GM12878 (cell line): ENCODE data around the gene BRF1. TPM values are rescaled to one million over a fixed set of nuclear protein-coding genes. Genes with fewer than 3 reads are reported as not detected.

Experiments used
- ATAC-seq: fragments of 200-7000 bp; cut with Tn5 transposase; 3 replicates; pipeline ENCODE4 v1.9.1; 2020; ENCODE audit warnings: mild to moderate bottlenecking, moderate library complexity
- BruUV-seq: library from RNA; stranded (reverse); fragments of 400-500 nt; replicated peaks from 2 replicates; lab custom pipeline; 2021; lab: Mats Ljungman, UMichigan
- CTCF ChIA-PET: fragments of 300-600 bp; sonication (Branson Sonifier 250); formaldehyde crosslinking; extraction: SDS; loops from one replicate; lab custom pipeline; 2021; ENCODE audit warnings: inconsistent platforms; lab: Yijun Ruan, JAX
- POLR2A ChIA-PET: fragments of 350-600 bp; formaldehyde crosslinking; extraction: SDS; loops from one replicate; lab custom pipeline; 2021; ENCODE audit warnings: inconsistent platforms; lab: Charles Lee
- RAD21 ChIA-PET: fragments of 300-600 bp; sonication (Branson Sonifier 250); formaldehyde crosslinking; loops from one replicate; lab custom pipeline; 2023; ENCODE audit warnings: antibody characterized with exemption; ENCODE audit not compliant: unreplicated experiment; lab: Charles Lee
- SMC1A ChIA-PET: fragments of 300-600 bp; sonication (Branson Sonifier 250); formaldehyde crosslinking; loops from one replicate; lab custom pipeline; 2023; ENCODE audit not compliant: unreplicated experiment, uncharacterized antibody; lab: Charles Lee
- DNase-seq: peaks from one replicate; pipeline ENCODE4 v3.0.0-alpha.2; 2011; ENCODE audit warnings: low read depth, low spot score
- FAIRE-seq: peaks from 3 replicates; lab custom pipeline; 2011; peaks lifted over from hg19 to GRCh38; lab: Jason Lieb, UNC
- H2AFZ ChIP-seq: 2 replicates; pipeline ENCODE4 v1.6.0; 2011; ENCODE audit warnings: low read depth, low read length, control low read depth; ENCODE audit not compliant: control insufficient read depth
- H3K27ac ChIP-seq: 2 replicates; pipeline ENCODE4 v1.5.1; 2011; ENCODE audit warnings: control low read depth; ENCODE audit not compliant: control insufficient read depth, insufficient read depth
- H3K27me3 ChIP-seq, 2 experiments: replicated peaks in 1 of 2; 2 replicates each; pipeline versions ENCODE4 v1.6.0 to v1.6.1; 2011; ENCODE audit warnings: low read length in 1 of 2; ENCODE audit not compliant: control insufficient read depth in 2 of 2, insufficient read depth in 2 of 2
- H3K36me3 ChIP-seq, 2 experiments: 2 replicates each; pipeline ENCODE4 v1.5.1; 2011; ENCODE audit warnings: low read length in 1 of 2; ENCODE audit not compliant: control insufficient read depth in 2 of 2, insufficient read depth in 2 of 2
- H3K4me1 ChIP-seq: 2 replicates; pipeline ENCODE4 v1.6.1; 2011; ENCODE audit warnings: mild to moderate bottlenecking, low read length, moderate library complexity, mixed read lengths; ENCODE audit not compliant: control insufficient read depth, insufficient read depth
- H3K4me2 ChIP-seq: 2 replicates; pipeline ENCODE4 v1.6.0; 2011; ENCODE audit warnings: control low read depth; ENCODE audit not compliant: control insufficient read depth, insufficient read depth
- H3K4me3 ChIP-seq: fragments of 200-600 bp; sonication (generic); 2 replicates; pipeline ENCODE4 v1.5.1; 2016
- H3K79me2 ChIP-seq: 2 replicates; pipeline ENCODE4 v1.6.0; 2011; ENCODE audit warnings: low read length; ENCODE audit not compliant: control insufficient read depth, insufficient read depth
- H3K9ac ChIP-seq: 2 replicates; pipeline ENCODE4 v1.8.0; 2011; ENCODE audit warnings: low read length, control low read depth, mixed read lengths; ENCODE audit not compliant: control insufficient read depth, insufficient read depth
- H3K9me3 ChIP-seq: replicated peaks from 3 replicates; pipeline ENCODE4 v1.5.1; 2011; ENCODE audit warnings: mild to moderate bottlenecking, low read length; ENCODE audit not compliant: control insufficient read depth, insufficient read depth
- H4K20me1 ChIP-seq: 2 replicates; pipeline ENCODE4 v1.6.0; 2011; ENCODE audit not compliant: control insufficient read depth, insufficient read depth
- CBX3 ChIP-seq: fragments of 200-600 bp; sonication (generic); IDR thresholded peaks from 2 replicates; pipeline ENCODE4 v1.6.1; 2016; ENCODE audit warnings: low read depth, borderline replicate concordance
- HDAC2 ChIP-seq: fragments of 200-600 bp; sonication (generic); IDR thresholded peaks from 2 replicates; pipeline ENCODE4 v1.6.1; 2017
- MTA2 ChIP-seq: fragments of 450-650 bp; IDR thresholded peaks from 2 replicates; pipeline ENCODE4 v1.6.1; 2016; ENCODE audit warnings: low read depth, mild to moderate bottlenecking, moderate library complexity
- NFIC ChIP-seq: IDR thresholded peaks from 2 replicates; pipeline ENCODE4 v1.6.1; 2012; ENCODE audit warnings: low read depth, mild to moderate bottlenecking, inconsistent platforms, low read length, moderate library complexity
- NR2C2 ChIP-seq: IDR thresholded peaks from 2 replicates; pipeline ENCODE4 v1.6.1; 2011; ENCODE audit warnings: borderline replicate concordance, low read depth; ENCODE audit not compliant: control insufficient read depth, insufficient read length
- PKNOX1 ChIP-seq: fragments of 450-650 bp; IDR thresholded peaks from 2 replicates; pipeline ENCODE4 v1.6.1; 2016; ENCODE audit warnings: mild to moderate bottlenecking
- POLR2AphosphoS2 ChIP-seq: IDR thresholded peaks from 2 replicates; pipeline ENCODE4 v1.6.1; 2011; ENCODE audit warnings: low read depth, mild to moderate bottlenecking, low read length, improper control_type of control experiment, moderate library complexity
- POLR2AphosphoS5 ChIP-seq: IDR thresholded peaks from 2 replicates; pipeline ENCODE4 v1.6.1; 2011; ENCODE audit warnings: mild to moderate bottlenecking, low read length, inconsistent platforms
- PRDM15 ChIP-seq: fragments of 450-650 bp; formaldehyde crosslinking; IDR thresholded peaks from 2 replicates; pipeline ENCODE4 v1.4.0; 2020; ENCODE audit warnings: mild to moderate bottlenecking, moderate library complexity
- SMC3 ChIP-seq: IDR thresholded peaks from 2 replicates; pipeline ENCODE4 v1.6.1; 2011; ENCODE audit warnings: low read length, improper control_type of control experiment, borderline replicate concordance
- TCF3 ChIP-seq: IDR thresholded peaks from 2 replicates; pipeline ENCODE4 v1.6.1; 2012; ENCODE audit warnings: low read depth, mild to moderate bottlenecking, low read length, borderline replicate concordance; ENCODE audit not compliant: insufficient read depth
- WGBS: methylation state at CpG from one replicate; pipeline ENCODE4 v1.1.6; 2016; ENCODE audit warnings: low lambda C conversion rate; ENCODE audit not compliant: insufficient replicate concordance, insufficient coverage; ENCODE audit errors: missing lambda C conversion rate; 5-methylcytosine and 5-hydroxymethylcytosine counted together
- in situ Hi-C: fragments of 300-500 bp; cut with MboI; formaldehyde crosslinking; loops from 9 replicates; pipeline ENCODE4 v1.14.3; 2018; ENCODE audit warnings: mixed read lengths
- intact Hi-C: fragments of 100-400 bp; cut with micrococcal nuclease; formaldehyde crosslinking; loops from one replicate; pipeline ENCODE4 v1.14.2; 2022; ENCODE audit not compliant: unreplicated experiment
- polyA plus RNA-seq, 11 experiments: library from polyadenylated mRNA; depleted of rRNA in 4 of 11; unstranded in 6 of 11; stranded (reverse) in 5 of 11; fragments of >200 nt; fragmentation: Nextera tagmentation in 4 of 11; fragmentation: Illumina TruSeq in 1 of 11; extraction: Ambion mirVana in 4 of 11; extraction: Trizol in 1 of 11; gene quantifications; 1 replicate in 1 of 11; 2 replicates in 10 of 11; pipeline versions ENCODE4 v1.2.1 to v1.2.3, GENCODE V29; 2011 to 2016; ENCODE audit warnings: inconsistent platforms in 2 of 11, missing spikeins in 2 of 11, low read depth in 1 of 11
- total RNA-seq, 4 experiments: library from RNA; depleted of rRNA in 3 of 4; stranded (reverse); fragments of >200 nt in 3 of 4; fragmentation: Illumina TruSeq in 1 of 4; extraction: Trizol in 1 of 4; gene quantifications; 2 replicates each; pipeline versions ENCODE4 v1.2.1 to v1.2.3, GENCODE V29; 2013 to 2021

The BRF1 gene
- total and polyA plus RNA-seq, 10 of the 15 experiments (the other 5 are each of a cell fraction or from before 2014, with no cell fraction given) = 0.21 to 33.5 (median 10.7) TPM

GRCh38 chr14:105162669-105162979, 138.2 kb downstream of the BRF1 start:
- ChIA-PET RAD21 (no interaction called here), CTCF (no interaction called here)
- Histone ChIP-seq H3K9me3 (no peaks in the 10 kb centered on the region), H3K9ac (no peak overlapping the region)
- TF ChIP-seq NFIC (no peak), POLR2AphosphoS5 (no peak)
- TF ChIP-seq, all 136 proteins: peak for 0
- 34% methylated on average over 2 of the region's 2 CpGs for WGBS
- no TSS peak for BruUV-seq
- intact Hi-C loops = loop anchor here (10.0 kb wide), 1 partner anchor 68 kb away; no protein-coding TSS in a partner anchor
- H3K27me3 ChIP-seq = peaks cover 0 to under 1% of the 10 kb centered on the region in 2 experiments; a peak in 2 of 4 replicates
- ChIA-PET POLR2A (no interaction called here), SMC1A (no interaction called here)
- H2AFZ ChIP-seq = no peak overlapping the region
- no peaks in the 10 kb centered on the region for H3K36me3 ChIP-seq
- no peak overlapping the region for H3K27ac ChIP-seq
- no peak for ATAC-seq
- 0 out of 2 replicates have a peak, but pooled peaks cover 2% of the 10 kb centered on the region for H4K20me1 ChIP-seq
- H3K4me3 ChIP-seq = no peak overlapping the region
- no peaks in the 10 kb centered on the region for H3K4me1 ChIP-seq
- FAIRE-seq = no peak
- H3K4me2 ChIP-seq = no peak overlapping the region
- no peak for DNase-seq
- H3K79me2 ChIP-seq = no peaks in the 10 kb centered on the region
- in situ Hi-C loops = no loop called here

- peak; percentile 13; the same call in 1 of the 3 replicates for ATAC-seq
- H3K9ac ChIP-seq = no peak overlapping the region
- H3K27me3 ChIP-seq = no peaks in the 10 kb centered on the region; a peak in 1 of 4 replicates
- ChIA-PET CTCF (no interaction called here), RAD21 (no interaction called here), POLR2A (no interaction called here), SMC1A (no interaction called here)
- no peaks in the 10 kb centered on the region for H3K9me3 ChIP-seq
- no peaks in the 10 kb centered on the region for H3K36me3 ChIP-seq
- H3K4me1 ChIP-seq = no peaks in the 10 kb centered on the region
- no peak for FAIRE-seq
- no peak overlapping the region for H2AFZ ChIP-seq
- in situ Hi-C loops = no loop called here
- no peak overlapping the region for H3K4me2 ChIP-seq
- intact Hi-C loops = loop anchor here (10.0 kb wide), 1 partner anchor 67 kb away; no protein-coding TSS in a partner anchor
- no peaks in the 10 kb centered on the region for H3K79me2 ChIP-seq
- WGBS = 34% methylated on average over 10 of the region's 10 CpGs
- H4K20me1 ChIP-seq = 0 out of 2 replicates have a peak, but pooled peaks cover 2% of the 10 kb centered on the region
- no peak overlapping the region for H3K4me3 ChIP-seq
- no TSS peak for BruUV-seq
- no peak overlapping the region for H3K27ac ChIP-seq
- no peak for DNase-seq
- TF ChIP-seq POLR2AphosphoS5 (no peak), MTA2 (no peak), NR2C2 (no peak), PKNOX1 (no peak), HDAC2 (no peak), CBX3 (no peak), SMC3 (no peak), POLR2AphosphoS2 (no peak), TCF3 (no peak), PRDM15 (CRISPR knock-in tag) (no peak)
Observed at GRCh38 chr14:105161964-105162668, 138.7 kb downstream of the BRF1 start.
